ENCODE data around the gene TAF8. TPM values are rescaled to one million over a fixed set of nuclear protein-coding genes. Genes with fewer than 3 reads are reported as not detected.

Gene TAF8
- total RNA-seq, 4 donors from 2014 or later = 15.3 to 36.2 (median 21.8) TPM

DNA sequence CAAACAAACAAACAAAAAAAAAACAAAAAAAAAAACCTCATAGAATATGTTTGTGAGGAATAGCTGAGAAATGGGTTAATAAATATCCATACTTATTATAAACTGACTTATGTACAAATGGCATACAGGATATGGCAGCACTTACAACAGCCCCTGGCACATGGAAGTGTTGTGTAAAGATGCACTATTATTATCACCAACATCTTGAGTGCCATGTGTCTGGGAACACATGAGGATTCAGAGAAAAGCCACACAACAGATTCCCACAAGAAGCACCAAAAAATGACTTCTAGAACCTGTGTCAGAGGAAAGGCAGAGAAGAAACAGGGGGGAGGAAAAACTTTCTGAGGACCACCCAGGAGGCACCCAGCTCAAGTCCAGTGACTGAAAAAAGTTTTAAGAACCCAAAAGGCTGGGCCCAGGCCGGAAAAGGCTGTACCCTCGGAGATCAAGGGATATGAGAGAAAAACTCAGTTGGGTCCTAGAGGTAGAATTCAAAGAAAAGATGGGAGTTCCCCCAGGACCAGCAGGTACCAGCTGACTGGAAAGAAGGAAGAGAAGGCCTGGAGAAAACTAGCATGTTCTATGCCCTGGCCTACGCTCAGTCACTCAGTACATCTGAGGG is 9.4 kb upstream of the TAF8 start:
- intact Hi-C loops (cut with DNase I; ENCODE audit: low total_unique reads) (loop anchor here (5.0 kb wide), 1 partner anchor 104 kb away; no protein-coding TSS in a partner anchor), in situ Hi-C loops (cut with MboI; ENCODE audit: low pct_ligation_motif_present in 1 of 4, low pct_unique_long_range_greater_than_20kb in 1 of 4, low sequenced_read_pairs in 3 of 4) (loop anchor here (5.0 to 25.0 kb wide), 6 partner anchors 96 to 256 kb away; partner anchors contain the start of genes TOMM6 (in 2 of the 4), CCND3 (in 1 of the 4) and PRICKLE4 (in 1 of the 4))
- Histone ChIP-seq H3K27ac (peak overlapping the region; percentile 49 to 71 (median 67)), H3K27me3 (no peaks in the 10 kb centered on the region), H3K9me3 (no peaks in the 10 kb centered on the region), H3K4me1 (peaks cover 25 to 50% (median 42%) of the 10 kb centered on the region in 4 donors), H3K4me3 (no peak overlapping the region), H3K36me3 (no peaks in the 10 kb centered on the region)
- TF ChIP-seq, protein P1, sequence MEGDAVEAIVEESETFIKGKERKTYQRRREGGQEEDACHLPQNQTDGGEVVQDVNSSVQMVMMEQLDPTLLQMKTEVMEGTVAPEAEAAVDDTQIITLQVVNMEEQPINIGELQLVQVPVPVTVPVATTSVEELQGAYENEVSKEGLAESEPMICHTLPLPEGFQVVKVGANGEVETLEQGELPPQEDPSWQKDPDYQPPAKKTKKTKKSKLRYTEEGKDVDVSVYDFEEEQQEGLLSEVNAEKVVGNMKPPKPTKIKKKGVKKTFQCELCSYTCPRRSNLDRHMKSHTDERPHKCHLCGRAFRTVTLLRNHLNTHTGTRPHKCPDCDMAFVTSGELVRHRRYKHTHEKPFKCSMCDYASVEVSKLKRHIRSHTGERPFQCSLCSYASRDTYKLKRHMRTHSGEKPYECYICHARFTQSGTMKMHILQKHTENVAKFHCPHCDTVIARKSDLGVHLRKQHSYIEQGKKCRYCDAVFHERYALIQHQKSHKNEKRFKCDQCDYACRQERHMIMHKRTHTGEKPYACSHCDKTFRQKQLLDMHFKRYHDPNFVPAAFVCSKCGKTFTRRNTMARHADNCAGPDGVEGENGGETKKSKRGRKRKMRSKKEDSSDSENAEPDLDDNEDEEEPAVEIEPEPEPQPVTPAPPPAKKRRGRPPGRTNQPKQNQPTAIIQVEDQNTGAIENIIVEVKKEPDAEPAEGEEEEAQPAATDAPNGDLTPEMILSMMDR (IDR thresholded peaks at IDR 0.05) = no peak
- TF ChIP-seq EP300 (IDR thresholded peaks at IDR 0.05; ENCODE audit: low read depth) (no peak), POLR2AphosphoS5 (IDR thresholded peaks at IDR 0.05) (no peak), POLR2A (IDR thresholded peaks at IDR 0.05) (no peak)
- no peak for DNase-seq
- WGBS, 2 donors (ENCODE audit: low coverage in 1 of 2) = 88% methylated on average over 3 of the region's 3 CpGs; no CpG with 5 or more reads in 1 of the 2 donors

DNA sequence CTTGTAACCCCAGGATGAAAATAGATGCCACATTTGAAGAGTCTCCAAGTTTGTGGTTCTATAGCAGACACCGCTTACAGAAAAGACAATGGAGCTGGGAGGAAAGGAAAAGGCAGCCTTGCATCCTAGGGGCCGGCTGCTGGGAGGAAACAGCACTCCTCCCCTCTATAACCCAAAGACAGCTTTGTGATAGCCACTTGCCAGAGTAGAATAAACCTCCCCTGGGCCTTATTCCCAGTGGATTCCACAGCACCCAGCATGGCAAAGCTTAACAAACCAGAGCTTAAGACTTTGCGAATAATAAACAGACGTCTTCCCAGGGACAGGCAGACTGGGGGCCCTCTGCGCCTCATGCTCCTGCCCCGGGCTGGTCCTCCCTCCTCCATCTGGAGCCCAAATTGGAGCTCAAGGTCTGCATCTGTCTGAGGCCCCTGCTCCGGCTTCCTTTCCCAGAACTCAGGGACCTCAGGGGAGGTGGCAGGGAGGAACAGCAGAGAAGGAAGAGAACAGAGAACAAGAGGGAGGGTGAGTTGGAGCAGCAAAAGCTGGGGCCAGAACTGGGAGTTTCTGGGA is 8.8 kb upstream of the TAF8 start:
- peaks cover 25 to 56% (median 48%) of the 10 kb centered on the region in 4 donors for H3K4me1 ChIP-seq
- 17 to 60% methylated on average over 1 to 7 of the region's 7 CpGs for WGBS, 2 donors (ENCODE audit: low coverage in 1 of 2)

DNA sequence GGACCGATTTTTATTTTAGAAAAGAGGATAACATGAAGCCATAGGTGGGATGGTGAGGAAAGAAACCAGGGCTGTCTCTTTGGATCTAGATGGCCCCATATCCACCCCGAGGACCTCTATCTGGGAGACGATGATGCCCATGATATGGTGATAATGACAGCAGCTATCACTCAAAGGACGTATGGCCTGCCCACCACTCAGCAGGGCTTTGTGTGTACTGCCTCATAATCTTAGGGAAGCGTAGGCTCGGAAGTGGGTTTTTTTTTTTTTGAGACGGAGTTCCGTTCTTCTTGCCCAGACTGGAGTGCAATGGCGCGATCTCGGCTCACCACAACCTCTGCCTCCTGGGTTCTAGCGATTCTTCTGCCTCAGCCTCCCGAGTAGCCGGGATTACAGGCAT is 8.2 kb upstream of the TAF8 start:
- H3K4me3 ChIP-seq = no peak overlapping the region
- no peaks in the 10 kb centered on the region for H3K27me3 ChIP-seq
- no peaks in the 10 kb centered on the region for H3K36me3 ChIP-seq
- WGBS, 2 donors (ENCODE audit: low coverage in 1 of 2) = 60 to 82% methylated on average over 1 to 14 of the region's 14 CpGs
- in situ Hi-C loops (cut with MboI; ENCODE audit: low pct_ligation_motif_present in 1 of 4, low pct_unique_long_range_greater_than_20kb in 1 of 4, low sequenced_read_pairs in 3 of 4) = loop anchor here (5.0 to 25.0 kb wide), 6 partner anchors 97 to 257 kb away; partner anchors contain the start of genes TOMM6 (in 2 of the 4), CCND3 (in 1 of the 4) and PRICKLE4 (in 1 of the 4)
- no peak for DNase-seq
- H3K4me1 ChIP-seq = peaks cover 25 to 61% (median 53%) of the 10 kb centered on the region in 4 donors
- no peaks in the 10 kb centered on the region for H3K9me3 ChIP-seq
- H3K27ac ChIP-seq = peak overlapping the region; percentile 49 to 71 (median 67)
- no peak for TF ChIP-seq POLR2AphosphoS5 (IDR thresholded peaks at IDR 0.05)
- TF ChIP-seq EP300 (IDR thresholded peaks at IDR 0.05; ENCODE audit: low read depth) = no peak
- TF ChIP-seq, protein P1 (IDR thresholded peaks at IDR 0.05) = no peak
- no peak for TF ChIP-seq POLR2A (IDR thresholded peaks at IDR 0.05)
- intact Hi-C loops (cut with DNase I; ENCODE audit: low total_unique reads) = loop anchor here (5.0 kb wide), 1 partner anchor 105 kb away; no protein-coding TSS in a partner anchor

More for the DNA sequence above, 8.8 kb upstream of the TAF8 start:
- intact Hi-C loops (cut with DNase I; ENCODE audit: low total_unique reads) = loop anchor here (5.0 kb wide), 1 partner anchor 104 kb away; no protein-coding TSS in a partner anchor
- TF ChIP-seq EP300 (IDR thresholded peaks at IDR 0.05; ENCODE audit: low read depth) (no peak), POLR2A (IDR thresholded peaks at IDR 0.05) (no peak), POLR2AphosphoS5 (IDR thresholded peaks at IDR 0.05) (no peak)
- TF ChIP-seq, protein P1 (IDR thresholded peaks at IDR 0.05) = no peak
- Histone ChIP-seq H3K27me3 (no peaks in the 10 kb centered on the region), H3K9me3 (no peaks in the 10 kb centered on the region), H3K36me3 (no peaks in the 10 kb centered on the region), H3K27ac (peak overlapping the region; percentile 49 to 71 (median 67)), H3K4me3 (no peak overlapping the region)
- no peak for DNase-seq
- in situ Hi-C loops (cut with MboI; ENCODE audit: low pct_ligation_motif_present in 1 of 4, low pct_unique_long_range_greater_than_20kb in 1 of 4, low sequenced_read_pairs in 3 of 4) = loop anchor here (5.0 to 25.0 kb wide), 6 partner anchors 97 to 257 kb away; partner anchors contain the start of genes TOMM6 (in 2 of the 4), CCND3 (in 1 of the 4) and PRICKLE4 (in 1 of the 4)
